Prostate gland (tissue), 2 donors: ENCODE results near the gene HNRNPL. TPM values are rescaled to one million over a fixed set of nuclear protein-coding genes. Genes with fewer than 3 reads are reported as not detected.
"Not testable (repeated sequence)": the region's sequence is repeated elsewhere in the genome, so short reads cannot be mapped to it uniquely, and the experiment has no call there.

ENCODE experiments used
- DNase-seq: peaks from one replicate; pipeline ENCODE4 v3.0.0-alpha.2; 2019; ENCODE audit warnings: low spot score
- H3K27ac ChIP-seq, 2 donors: fragments of 200-600 bp; sonication (generic); 2 replicates each; pipeline ENCODE4 v1.5.1; 2017 to 2019
- H3K27me3 ChIP-seq: fragments of 200-600 bp; sonication (generic); replicated peaks from 2 replicates; pipeline ENCODE4 v1.5.1; 2019; ENCODE audit not compliant: insufficient read depth
- H3K36me3 ChIP-seq, 2 donors: fragments of 200-600 bp; sonication (generic); 1 replicate in 1 of 2; 2 replicates in 1 of 2; pipeline versions ENCODE4 v1.5.1 to v1.8.1; 2017 to 2019
- H3K4me1 ChIP-seq: fragments of 200-600 bp; sonication (generic); replicated peaks from 2 replicates; pipeline ENCODE4 v1.5.1; 2019
- H3K4me3 ChIP-seq, 2 donors: fragments of 200-600 bp; sonication (generic); 2 replicates each; pipeline ENCODE4 v1.5.1; 2017 to 2019
- H3K9me3 ChIP-seq: fragments of 200-600 bp; sonication (generic); 2 replicates; pipeline ENCODE4 v1.5.1; 2017
- POLR2A ChIP-seq: fragments of 450-650 bp; IDR thresholded peaks from one replicate; pipeline ENCODE4 v1.6.1; 2016; ENCODE audit warnings: antibody characterized with exemption, mild to moderate bottlenecking
- POLR2AphosphoS5 ChIP-seq: sonication (generic); formaldehyde crosslinking; IDR thresholded peaks from one replicate; pipeline ENCODE4 v1.6.1; 2017; ENCODE audit warnings: antibody characterized with exemption
- WGBS: methylation state at CpG from one replicate; pipeline ENCODE4 v1.1.5; 2018; 5-methylcytosine and 5-hydroxymethylcytosine counted together
- intact Hi-C: fragments of 100-400 bp; cut with DNase I; formaldehyde crosslinking; loops from one replicate; pipeline ENCODE4 v1.14.2; 2022
- total RNA-seq, 2 donors: library from RNA; depleted of rRNA; stranded (reverse); fragments of >200 nt; gene quantifications; one replicate each; pipeline ENCODE4 v1.1.0, GENCODE V29; 2016
- TF ChIP-seq, protein P1 (sequence below), 4 experiments: fragments of 200-600 bp in 2 of 4; fragments of 450-650 bp in 2 of 4; sonication (generic) in 2 of 4; IDR thresholded peaks; 1 replicate in 3 of 4; 2 replicates in 1 of 4; pipeline ENCODE4 v1.5.1; 2016 to 2019; ENCODE audit warnings: antibody characterized with exemption in 4 of 4, mild to moderate bottlenecking in 2 of 4, moderate library complexity in 2 of 4

Gene HNRNPL
- total RNA-seq, 2 donors from 2014 or later, result 210 to 231 TPM

DNA sequence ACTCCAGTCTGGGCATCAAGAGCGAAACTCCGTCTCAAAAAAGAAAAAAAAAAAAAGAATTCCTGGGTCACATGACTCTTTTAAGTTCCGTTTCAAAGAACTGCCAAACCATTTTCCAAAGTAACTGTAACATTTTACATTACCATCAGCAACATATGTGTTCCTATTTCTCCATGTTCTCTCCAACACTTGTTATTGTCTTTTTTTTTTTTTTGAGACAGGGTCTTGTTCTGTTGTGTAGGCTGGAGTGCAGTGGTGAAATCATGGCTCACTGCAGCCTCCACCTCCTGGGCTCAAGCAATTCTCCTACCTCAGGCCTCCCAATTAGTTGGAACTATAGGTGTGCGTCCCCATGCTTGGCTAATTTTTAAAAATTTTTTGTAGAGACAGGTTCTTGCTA, 54.2 kb downstream of the HNRNPL start:
- no peak for DNase-seq
- Histone ChIP-seq H3K9me3 (no peaks in the 10 kb centered on the region), H3K27ac (no peak overlapping the region), H3K4me1 (no peaks in the 10 kb centered on the region), H3K36me3 (no peaks in the 10 kb centered on the region), H3K27me3 (no peaks in the 10 kb centered on the region), H3K4me3 (no peak overlapping the region)
- intact Hi-C loops, result no loop called here
- TF ChIP-seq POLR2AphosphoS5 (no peak), POLR2A (no peak)
- TF ChIP-seq, protein P1, sequence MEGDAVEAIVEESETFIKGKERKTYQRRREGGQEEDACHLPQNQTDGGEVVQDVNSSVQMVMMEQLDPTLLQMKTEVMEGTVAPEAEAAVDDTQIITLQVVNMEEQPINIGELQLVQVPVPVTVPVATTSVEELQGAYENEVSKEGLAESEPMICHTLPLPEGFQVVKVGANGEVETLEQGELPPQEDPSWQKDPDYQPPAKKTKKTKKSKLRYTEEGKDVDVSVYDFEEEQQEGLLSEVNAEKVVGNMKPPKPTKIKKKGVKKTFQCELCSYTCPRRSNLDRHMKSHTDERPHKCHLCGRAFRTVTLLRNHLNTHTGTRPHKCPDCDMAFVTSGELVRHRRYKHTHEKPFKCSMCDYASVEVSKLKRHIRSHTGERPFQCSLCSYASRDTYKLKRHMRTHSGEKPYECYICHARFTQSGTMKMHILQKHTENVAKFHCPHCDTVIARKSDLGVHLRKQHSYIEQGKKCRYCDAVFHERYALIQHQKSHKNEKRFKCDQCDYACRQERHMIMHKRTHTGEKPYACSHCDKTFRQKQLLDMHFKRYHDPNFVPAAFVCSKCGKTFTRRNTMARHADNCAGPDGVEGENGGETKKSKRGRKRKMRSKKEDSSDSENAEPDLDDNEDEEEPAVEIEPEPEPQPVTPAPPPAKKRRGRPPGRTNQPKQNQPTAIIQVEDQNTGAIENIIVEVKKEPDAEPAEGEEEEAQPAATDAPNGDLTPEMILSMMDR (IDR thresholded peaks at IDR 0.05), result no peak
- 95% methylated on average over 4 of the region's 4 CpGs for WGBS

- intact Hi-C loops, result no loop called here
- TF ChIP-seq POLR2A, result no peak
- no peak for TF ChIP-seq POLR2AphosphoS5
- TF ChIP-seq, protein P1 (IDR thresholded peaks at IDR 0.05), result no peak
- Histone ChIP-seq H3K4me3 (no peak overlapping the region), H3K27ac (no peak overlapping the region), H3K4me1 (no peaks in the 10 kb centered on the region), H3K9me3 (no peaks in the 10 kb centered on the region), H3K27me3 (no peaks in the 10 kb centered on the region), H3K36me3 (no peaks in the 10 kb centered on the region)
- 92% methylated on average over 5 of the region's 5 CpGs for WGBS
- DNase-seq, result no peak
Measured at GRCh38 chr19:38793671-38794070, 56.1 kb downstream of the HNRNPL start.

DNA sequence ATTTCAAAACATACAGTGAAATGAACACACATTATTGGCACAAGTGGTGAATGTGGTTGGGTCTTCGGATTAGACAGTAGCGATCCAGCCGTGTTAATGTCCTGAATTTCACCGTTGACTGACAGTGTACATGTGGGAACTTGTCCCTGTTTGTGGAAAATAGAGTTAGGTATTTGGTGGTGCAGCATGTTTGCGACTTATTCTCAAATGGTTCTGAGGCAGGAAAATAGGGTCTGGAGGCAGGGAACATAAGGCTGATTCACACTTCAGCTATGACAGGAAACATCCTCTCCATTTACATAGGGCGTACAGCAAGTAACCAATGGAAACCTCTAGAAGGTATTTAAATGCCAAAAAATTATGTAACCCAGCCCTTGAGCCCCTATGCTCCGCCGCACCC, 56.6 kb downstream of the HNRNPL start:
- H3K4me3 ChIP-seq, result no peak overlapping the region
- no peaks in the 10 kb centered on the region for H3K27me3 ChIP-seq
- no peaks in the 10 kb centered on the region for H3K36me3 ChIP-seq
- H3K9me3 ChIP-seq, result no peaks in the 10 kb centered on the region
- TF ChIP-seq POLR2AphosphoS5, result no peak
- no peak for TF ChIP-seq POLR2A
- TF ChIP-seq, protein P1 (IDR thresholded peaks at IDR 0.05), result no peak
- no peaks in the 10 kb centered on the region for H3K4me1 ChIP-seq
- no peak for DNase-seq
- intact Hi-C loops, result no loop called here
- no peak overlapping the region for H3K27ac ChIP-seq
- 50% methylated on average over 8 of the region's 8 CpGs for whole genome bisulfite sequencing

DNA sequence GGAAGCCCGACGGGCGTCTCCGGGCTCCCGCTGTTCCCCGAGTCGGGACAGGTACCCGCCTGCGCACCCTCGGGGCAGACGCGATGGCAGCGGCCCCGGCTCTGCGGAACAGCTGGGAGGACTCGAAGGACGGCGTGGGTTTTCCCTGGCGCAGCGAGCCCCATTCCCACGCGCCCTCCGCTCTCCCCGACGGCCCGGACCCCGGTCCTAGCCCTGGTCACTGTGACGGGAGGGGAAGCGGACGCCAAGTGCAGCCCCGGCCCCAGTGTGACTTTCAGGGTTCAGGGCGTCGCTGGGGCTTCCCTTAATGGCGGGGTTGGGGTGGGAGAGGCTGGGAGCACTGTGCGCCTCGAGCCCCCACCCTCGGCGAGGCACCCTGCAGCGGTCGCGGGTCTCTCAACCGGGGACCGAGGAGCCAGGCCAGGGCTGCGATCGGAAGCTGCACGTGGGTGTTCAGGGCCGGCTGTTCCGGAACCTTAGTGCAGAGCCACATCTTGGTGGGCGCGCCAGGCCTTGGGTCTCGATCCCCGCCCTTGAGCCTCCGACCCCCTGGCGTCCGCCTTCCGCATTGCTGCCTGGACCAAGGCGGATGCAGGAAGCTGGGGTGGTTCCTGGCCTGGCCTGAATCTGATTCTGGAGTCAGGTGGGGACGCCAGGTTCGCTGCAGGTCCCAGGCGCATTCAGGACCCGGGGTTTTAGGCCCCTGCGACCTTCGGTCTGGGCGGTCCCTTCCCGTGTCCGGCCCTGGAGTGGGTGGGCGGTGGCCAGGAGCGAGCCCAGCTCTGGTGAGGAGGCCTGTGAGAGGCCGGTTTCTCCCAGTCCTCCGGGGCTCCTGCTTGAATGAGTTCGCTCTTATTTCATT, 57.3 kb downstream of the HNRNPL start:
- Histone ChIP-seq H3K4me3 (no peak overlapping the region), H3K4me1 (no peaks in the 10 kb centered on the region), H3K27me3 (no peaks in the 10 kb centered on the region), H3K27ac (no peak overlapping the region), H3K36me3 (no peaks in the 10 kb centered on the region), H3K9me3 (no peaks in the 10 kb centered on the region)
- TF ChIP-seq, protein P1 (IDR thresholded peaks at IDR 0.05), result no peak
- no peak for TF ChIP-seq POLR2AphosphoS5
- TF ChIP-seq POLR2A, result no peak
- DNase-seq, result no peak
- WGBS, result 23% methylated on average over 36 of the region's 71 CpGs
- intact Hi-C loops, result no loop called here

- H3K27ac ChIP-seq, H3K27me3 ChIP-seq, H3K4me3 ChIP-seq, H3K9me3 ChIP-seq, H3K36me3 ChIP-seq, DNase-seq, intact Hi-C loops, H3K4me1 ChIP-seq: not testable (repeated sequence)
- WGBS, result no CpG with 5 or more reads among the region's 40 CpGs
Measured at GRCh38 chr19:38791451-38792064, 58.2 kb downstream of the HNRNPL start.

- H3K27ac ChIP-seq, H3K9me3 ChIP-seq, intact Hi-C loops, H3K27me3 ChIP-seq, DNase-seq, H3K4me1 ChIP-seq, H3K4me3 ChIP-seq, H3K36me3 ChIP-seq: not testable (repeated sequence)
- 45% methylated on average over 21 of the region's 49 CpGs for WGBS
Measured at GRCh38 chr19:38790507-38791403, 59.0 kb downstream of the HNRNPL start.
